ENCODE results near the gene FAM161A. TPM values are rescaled to one million over a fixed set of nuclear protein-coding genes. Genes with fewer than 3 reads are reported as not detected.

FAM161A gene
- total RNA-seq, 4 donors from 2014 or later: 0.96 to 1.9 (median 1.2) TPM; not detected in 1

GRCh38 chr2:61833971-61834370, 19.9 kb downstream of the FAM161A start:
- TF ChIP-seq EP300 (IDR thresholded peaks at IDR 0.05; ENCODE audit: low read depth): no peak
- TF ChIP-seq POLR2A (IDR thresholded peaks at IDR 0.05): no peak
- no peak for TF ChIP-seq POLR2AphosphoS5 (IDR thresholded peaks at IDR 0.05)
- no peak for TF ChIP-seq CTCF (IDR thresholded peaks at IDR 0.05)
- H3K27ac ChIP-seq: no peak overlapping the region
- no peak for DNase-seq
- in situ Hi-C loops (cut with MboI; ENCODE audit: low pct_ligation_motif_present in 1 of 4, low pct_unique_long_range_greater_than_20kb in 1 of 4, low sequenced_read_pairs in 3 of 4): no loop called here
- H3K27me3 ChIP-seq: no peaks in the 10 kb centered on the region
- no peaks in the 10 kb centered on the region for H3K9me3 ChIP-seq
- no peak overlapping the region for H3K4me3 ChIP-seq
- 86 to 94% methylated on average over 1 of the region's 1 CpG for WGBS, 2 donors (ENCODE audit: low coverage in 1 of 2)
- H3K4me1 ChIP-seq: no peaks in the 10 kb centered on the region
- intact Hi-C loops (cut with DNase I; ENCODE audit: low total_unique reads): no loop called here
- H3K36me3 ChIP-seq: no peaks in the 10 kb centered on the region

GRCh38 chr2:61832183-61832841, 21.5 kb downstream of the FAM161A start:
- no peaks in the 10 kb centered on the region for H3K36me3 ChIP-seq
- WGBS, 2 donors (ENCODE audit: low coverage in 1 of 2): 81 to 94% methylated on average over 4 to 11 of the region's 11 CpGs
- intact Hi-C loops (cut with DNase I; ENCODE audit: low total_unique reads) (no loop called here), in situ Hi-C loops (cut with MboI; ENCODE audit: low pct_ligation_motif_present in 1 of 4, low pct_unique_long_range_greater_than_20kb in 1 of 4, low sequenced_read_pairs in 3 of 4) (no loop called here)
- TF ChIP-seq POLR2A (IDR thresholded peaks at IDR 0.05) (no peak), EP300 (IDR thresholded peaks at IDR 0.05; ENCODE audit: low read depth) (no peak), CTCF (IDR thresholded peaks at IDR 0.05) (no peak)
- no peaks in the 10 kb centered on the region for H3K4me1 ChIP-seq
- DNase-seq: no peak
- H3K27ac ChIP-seq: no peak overlapping the region
- H3K9me3 ChIP-seq: no peaks in the 10 kb centered on the region
- no peaks in the 10 kb centered on the region for H3K27me3 ChIP-seq
- no peak overlapping the region for H3K4me3 ChIP-seq

- Histone ChIP-seq H3K9me3 (no peaks in the 10 kb centered on the region), H3K4me3 (no peak overlapping the region), H3K27ac (no peak overlapping the region), H3K36me3 (no peaks in the 10 kb centered on the region), H3K4me1 (no peaks in the 10 kb centered on the region), H3K27me3 (no peaks in the 10 kb centered on the region)
- in situ Hi-C loops (cut with MboI; ENCODE audit: low pct_ligation_motif_present in 1 of 4, low pct_unique_long_range_greater_than_20kb in 1 of 4, low sequenced_read_pairs in 3 of 4): no loop called here
- DNase-seq: no peak
- 83 to 85% methylated on average over 2 of the region's 2 CpGs for WGBS, 2 donors (ENCODE audit: low coverage in 1 of 2)
- intact Hi-C loops (cut with DNase I; ENCODE audit: low total_unique reads): no loop called here
- no peak for TF ChIP-seq EP300 (IDR thresholded peaks at IDR 0.05; ENCODE audit: low read depth)
- no peak for TF ChIP-seq CTCF (IDR thresholded peaks at IDR 0.05)
- TF ChIP-seq POLR2A (IDR thresholded peaks at IDR 0.05): no peak
- TF ChIP-seq POLR2AphosphoS5 (IDR thresholded peaks at IDR 0.05): no peak
Observed at GRCh38 chr2:61822255-61822654, 31.6 kb downstream of the FAM161A start.

- H3K9me3 ChIP-seq: no peaks in the 10 kb centered on the region
- H3K27me3 ChIP-seq: no peaks in the 10 kb centered on the region
- 77 to 83% methylated on average over 8 to 20 of the region's 20 CpGs for WGBS, 2 donors (ENCODE audit: low coverage in 1 of 2)
- H3K36me3 ChIP-seq: no peaks in the 10 kb centered on the region
- H3K27ac ChIP-seq: no peak overlapping the region
- H3K4me3 ChIP-seq: no peak overlapping the region
- DNase-seq: no peak
- H3K4me1 ChIP-seq: no peaks in the 10 kb centered on the region
- intact Hi-C loops (cut with DNase I; ENCODE audit: low total_unique reads) (no loop called here), in situ Hi-C loops (cut with MboI; ENCODE audit: low pct_ligation_motif_present in 1 of 4, low pct_unique_long_range_greater_than_20kb in 1 of 4, low sequenced_read_pairs in 3 of 4) (no loop called here)
- TF ChIP-seq EP300 (IDR thresholded peaks at IDR 0.05; ENCODE audit: low read depth) (no peak), POLR2AphosphoS5 (IDR thresholded peaks at IDR 0.05) (no peak), CTCF (IDR thresholded peaks at IDR 0.05) (no peak)
Observed at GRCh38 chr2:61816480-61817355, 37.1 kb downstream of the FAM161A start.
